Left cardiac atrium (tissue), 4 donors: ENCODE results near the gene SFMBT2. TPM values are rescaled to one million over a fixed set of nuclear protein-coding genes. Genes with fewer than 3 reads are reported as not detected.

ENCODE experiments used
- ATAC-seq, 2 donors: fragments of 200-7000 bp; cut with Tn5 transposase; one replicate each; pipeline ENCODE4 v1.9.1; 2020; ENCODE audit warnings: mild to moderate bottlenecking in 2 of 2, moderate library complexity in 2 of 2
- DNase-seq: peaks from one replicate; pipeline ENCODE4 v3.0.0-alpha.2; 2020
- intact Hi-C, 2 donors: fragments of 100-400 bp; cut with DNase I; formaldehyde crosslinking; loops; one replicate each; pipeline versions ENCODE4 v1.14.1 to v1.15.1; 2022 to 2023
- total RNA-seq, 2 donors: library from RNA; stranded (reverse); fragmentation: NEBNext Ultra II Directional; extraction: Animal tissue kit (Norgen Biotek cat#: 25700); gene quantifications; one replicate each; pipeline ENCODE4 v1.2.1, GENCODE V29; 2021
- donor health status: DM: no; HTN: yes; CAD: no.
- donor health status: DM: no; HTN: yes; CAD: no; lungs with severe emphysema.
- donor health status: DM: yes; HTN: yes; CAD: no.
- donor health status: Dilated cardiomyopathy.

SFMBT2 gene
- total RNA-seq, 2 donors from 2014 or later = 9.9 to 11.4 TPM

- intact Hi-C loops = no loop called here
- DNase-seq = no peak
These were observed 299.7 kb downstream of the SFMBT2 start for GRCh38 chr10:7111089-7111488.

More at GRCh38 chr10:7111089-7111488, 299.7 kb downstream of the SFMBT2 start:
- no peak for ATAC-seq
